ENCODE results near the gene CHMP4A. TPM values are rescaled to one million over a fixed set of nuclear protein-coding genes. Genes with fewer than 3 reads are reported as not detected.

CHMP4A gene
- total RNA-seq, 1 experiment from 2014 or later = 32.7 TPM

DNA sequence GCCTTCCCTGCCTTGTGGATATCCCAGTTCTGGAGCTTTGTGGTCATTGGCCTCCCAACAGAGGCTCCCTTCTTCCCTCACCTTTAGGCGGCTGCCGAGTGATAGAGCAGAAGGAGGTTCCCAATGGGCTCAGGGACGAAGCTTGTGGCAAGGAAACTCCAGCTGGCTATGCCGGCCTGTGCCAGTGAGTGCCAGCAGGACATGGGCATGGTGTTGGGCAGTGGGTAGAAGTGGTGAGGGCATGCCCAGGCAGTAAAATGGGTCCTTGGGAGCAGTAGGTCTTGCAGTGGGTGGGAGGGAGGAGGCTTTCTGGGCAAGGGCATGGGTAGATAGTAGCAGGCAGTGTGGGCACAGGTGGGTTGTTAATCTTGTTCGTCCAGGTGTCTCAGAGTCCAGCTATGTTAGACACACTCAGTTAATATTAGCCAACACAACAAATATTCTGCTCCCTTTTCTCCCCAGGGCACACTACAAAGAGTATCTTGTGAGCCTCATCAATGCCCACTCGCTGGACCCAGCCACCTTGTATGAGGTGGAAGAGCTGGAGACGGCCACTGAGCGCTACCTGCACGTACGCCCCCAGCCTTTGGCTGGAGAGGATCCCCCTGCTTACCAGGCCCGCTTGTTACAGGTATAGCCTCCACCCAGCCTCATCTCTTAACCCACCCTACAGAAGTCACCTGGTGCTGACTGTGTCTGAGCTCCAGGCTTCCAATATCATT, 53.4 kb downstream of the CHMP4A start:
- ChIA-PET CTCF (interaction anchor here (0.7 to 2.7 kb wide), 20 partner anchors 9 to 272 kb away, joined by 3 to 42 read pairs (median 14); partner anchors contain the start of genes CHMP4A, DCAF11, DHRS1 and IPO4), POLR2A (interaction anchor here (1.5 to 2.3 kb wide), 5 partner anchors 9 to 64 kb away, joined by 4 to 13 read pairs (median 7); partner anchors contain the start of genes DCAF11, IPO4, NRL and PSME2)
- H3K4me1 Mint-ChIP-seq = peaks cover 13% of the 10 kb centered on the region
- H3K4me3 Mint-ChIP-seq = no peak overlapping the region
- H3K27me3 Mint-ChIP-seq (ENCODE audit: low read depth) = no peaks in the 10 kb centered on the region
- H3K9me3 Mint-ChIP-seq = no peaks in the 10 kb centered on the region
- H3K36me3 Mint-ChIP-seq = peaks cover 44% of the 10 kb centered on the region
- DNase-seq (ENCODE audit: low spot score) (no peak), ATAC-seq (no peak)
- H3K27ac Mint-ChIP-seq = no peak overlapping the region
- TF ChIP-seq SMAD3 (CRISPR knock-in tag; IDR thresholded peaks at IDR 0.05; ENCODE audit: borderline replicate concordance) = no peak
- TF ChIP-seq, protein P1, sequence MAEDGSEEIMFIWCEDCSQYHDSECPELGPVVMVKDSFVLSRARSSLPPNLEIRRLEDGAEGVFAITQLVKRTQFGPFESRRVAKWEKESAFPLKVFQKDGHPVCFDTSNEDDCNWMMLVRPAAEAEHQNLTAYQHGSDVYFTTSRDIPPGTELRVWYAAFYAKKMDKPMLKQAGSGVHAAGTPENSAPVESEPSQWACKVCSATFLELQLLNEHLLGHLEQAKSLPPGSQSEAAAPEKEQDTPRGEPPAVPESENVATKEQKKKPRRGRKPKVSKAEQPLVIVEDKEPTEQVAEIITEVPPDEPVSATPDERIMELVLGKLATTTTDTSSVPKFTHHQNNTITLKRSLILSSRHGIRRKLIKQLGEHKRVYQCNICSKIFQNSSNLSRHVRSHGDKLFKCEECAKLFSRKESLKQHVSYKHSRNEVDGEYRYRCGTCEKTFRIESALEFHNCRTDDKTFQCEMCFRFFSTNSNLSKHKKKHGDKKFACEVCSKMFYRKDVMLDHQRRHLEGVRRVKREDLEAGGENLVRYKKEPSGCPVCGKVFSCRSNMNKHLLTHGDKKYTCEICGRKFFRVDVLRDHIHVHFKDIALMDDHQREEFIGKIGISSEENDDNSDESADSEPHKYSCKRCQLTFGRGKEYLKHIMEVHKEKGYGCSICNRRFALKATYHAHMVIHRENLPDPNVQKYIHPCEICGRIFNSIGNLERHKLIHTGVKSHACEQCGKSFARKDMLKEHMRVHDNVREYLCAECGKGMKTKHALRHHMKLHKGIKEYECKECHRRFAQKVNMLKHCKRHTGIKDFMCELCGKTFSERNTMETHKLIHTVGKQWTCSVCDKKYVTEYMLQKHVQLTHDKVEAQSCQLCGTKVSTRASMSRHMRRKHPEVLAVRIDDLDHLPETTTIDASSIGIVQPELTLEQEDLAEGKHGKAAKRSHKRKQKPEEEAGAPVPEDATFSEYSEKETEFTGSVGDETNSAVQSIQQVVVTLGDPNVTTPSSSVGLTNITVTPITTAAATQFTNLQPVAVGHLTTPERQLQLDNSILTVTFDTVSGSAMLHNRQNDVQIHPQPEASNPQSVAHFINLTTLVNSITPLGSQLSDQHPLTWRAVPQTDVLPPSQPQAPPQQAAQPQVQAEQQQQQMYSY (CRISPR knock-in tag; IDR thresholded peaks at IDR 0.05) = no peak
- TF ChIP-seq NR1H2 (CRISPR knock-in tag; IDR thresholded peaks at IDR 0.05) = no peak

Other genes starting within 250 kb of the CHMP4A start
- gene DHRS4L2, start 224.6 kb downstream of the CHMP4A start, total RNA-seq (2021) = 8.7 to 10.2 TPM (median 9.7 TPM) in 3 replicates
- 10.6 to 13.0 TPM (median 11.4 TPM) in 3 replicates for gene CARMIL3, start 161.5 kb downstream of the CHMP4A start, total RNA-seq (2021)
- not detected in 3 replicates for gene CPNE6, start 141.9 kb downstream of the CHMP4A start, total RNA-seq (2021)
- 51.2 to 67.0 TPM (median 59.2 TPM) in 3 replicates for gene PCK2, start 119.2 kb downstream of the CHMP4A start, total RNA-seq (2021)
- gene DCAF11, start 98.7 kb downstream of the CHMP4A start, total RNA-seq (2021) = 73.6 to 90.2 TPM (median 77.3 TPM) in 3 replicates
- gene NRL, start 98.5 kb downstream of the CHMP4A start, total RNA-seq (2021) = 1.3 to 2.3 TPM (median 1.6 TPM) in 3 replicates
- gene FITM1, start 82.8 kb downstream of the CHMP4A start, total RNA-seq (2021) = 0.25 to 0.39 TPM in 2 of 3 replicates, not detected in the other
- 76.8 to 99.1 TPM (median 98.8 TPM) in 3 replicates for gene PSME1, start 77.3 kb downstream of the CHMP4A start, total RNA-seq (2021)
- gene EMC9, start 71.9 kb downstream of the CHMP4A start, total RNA-seq (2021) = 41.3 to 47.9 TPM (median 44.4 TPM) in 3 replicates
- 103 to 112 TPM (median 103 TPM) in 3 replicates for gene PSME2, start 66.9 kb downstream of the CHMP4A start, total RNA-seq (2021)
- 63.0 to 86.2 TPM (median 68.4 TPM) in 3 replicates for gene RNF31, start 66.0 kb downstream of the CHMP4A start, total RNA-seq (2021)
- 15.6 to 16.2 TPM (median 15.7 TPM) in 3 replicates for gene IRF9, start 52.2 kb downstream of the CHMP4A start, total RNA-seq (2021)
- gene REC8, start 41.4 kb downstream of the CHMP4A start, total RNA-seq (2021) = 29.6 to 32.2 TPM (median 31.5 TPM) in 3 replicates
- 87.6 to 128 TPM (median 91.2 TPM) in 3 replicates for gene IPO4, start 24.7 kb downstream of the CHMP4A start, total RNA-seq (2021)
- 27.9 to 29.2 TPM (median 28.4 TPM) in 3 replicates for gene TM9SF1, start 18.0 kb downstream of the CHMP4A start, total RNA-seq (2021)
- gene TSSK4, start 7.8 kb downstream of the CHMP4A start, total RNA-seq (2021) = 0.13 to 0.16 TPM in 2 of 3 replicates, not detected in the other
- gene MDP1, start 2.6 kb upstream of the CHMP4A start, total RNA-seq (2021) = 12.6 to 18.4 TPM (median 16.9 TPM) in 3 replicates
- gene NEDD8, start 18.9 kb upstream of the CHMP4A start, total RNA-seq (2021) = 218 to 233 TPM (median 221 TPM) in 3 replicates
- 74.2 to 82.3 TPM (median 78.4 TPM) in 3 replicates for gene GMPR2, start 19.4 kb upstream of the CHMP4A start, total RNA-seq (2021)
- gene TINF2, start 29.1 kb upstream of the CHMP4A start, total RNA-seq (2021) = 32.2 to 39.8 TPM (median 35.7 TPM) in 3 replicates
- gene TGM1, start 49.7 kb upstream of the CHMP4A start, total RNA-seq (2021) = 2.5 to 5.2 TPM (median 4.4 TPM) in 3 replicates
- 22.3 to 28.1 TPM (median 27.1 TPM) in 3 replicates for gene RABGGTA, start 58.1 kb upstream of the CHMP4A start, total RNA-seq (2021)
- gene DHRS1, start 86.3 kb upstream of the CHMP4A start, total RNA-seq (2021) = 13.9 to 16.7 TPM (median 15.4 TPM) in 3 replicates
- 34.3 to 44.4 TPM (median 35.0 TPM) in 3 replicates for gene NOP9, start 86.4 kb upstream of the CHMP4A start, total RNA-seq (2021)
- 4.7 to 6.1 TPM (median 5.6 TPM) in 3 replicates for gene CIDEB, start 94.5 kb upstream of the CHMP4A start, total RNA-seq (2021)
- gene LTB4R2, start 96.7 kb upstream of the CHMP4A start, total RNA-seq (2021) = 9.1 to 12.9 TPM (median 9.8 TPM) in 3 replicates
- 6.9 to 9.4 TPM (median 7.6 TPM) in 3 replicates for gene LTB4R, start 98.0 kb upstream of the CHMP4A start, total RNA-seq (2021)
- 0.96 to 2.4 TPM (median 1.1 TPM) in 3 replicates for gene ADCY4, start 121.6 kb upstream of the CHMP4A start, total RNA-seq (2021)
- 0.37 to 1.2 TPM (median 0.83 TPM) in 3 replicates for gene RIPK3, start 126.5 kb upstream of the CHMP4A start, total RNA-seq (2021)
- 60.7 to 101 TPM (median 95.9 TPM) in 3 replicates for gene NFATC4, start 154.7 kb upstream of the CHMP4A start, total RNA-seq (2021)
- 16.6 to 18.3 TPM (median 17.9 TPM) in 3 replicates for gene NYNRIN, start 185.5 kb upstream of the CHMP4A start, total RNA-seq (2021)
- gene CBLN3, start 216.2 kb upstream of the CHMP4A start, total RNA-seq (2021) = 0.94 to 2.1 TPM (median 1.5 TPM) in 3 replicates
- 33.2 to 34.2 TPM (median 33.3 TPM) in 3 replicates for gene KHNYN, start 216.5 kb upstream of the CHMP4A start, total RNA-seq (2021)
- gene SDR39U1, start 229.3 kb upstream of the CHMP4A start, total RNA-seq (2021) = 55.0 to 59.2 TPM (median 56.7 TPM) in 3 replicates